Stimulated activated CD4-positive, alpha-beta T cell treated with anti-CD3 and anti-CD28 coated beads, Interleukin-12 subunit alpha, Interleukin-12 subunit beta, amount 100 ng/mL, for 48 hours (primary cell): ENCODE measurements around the gene CBARP.

Experiments
- DNase-seq, 3 donors: peaks; one replicate each; pipeline ENCODE4 v3.0.0-alpha.2; 2020; ENCODE audit warnings: low read depth in 2 of 3, low spot score in 1 of 3

The CBARP gene, protein sequence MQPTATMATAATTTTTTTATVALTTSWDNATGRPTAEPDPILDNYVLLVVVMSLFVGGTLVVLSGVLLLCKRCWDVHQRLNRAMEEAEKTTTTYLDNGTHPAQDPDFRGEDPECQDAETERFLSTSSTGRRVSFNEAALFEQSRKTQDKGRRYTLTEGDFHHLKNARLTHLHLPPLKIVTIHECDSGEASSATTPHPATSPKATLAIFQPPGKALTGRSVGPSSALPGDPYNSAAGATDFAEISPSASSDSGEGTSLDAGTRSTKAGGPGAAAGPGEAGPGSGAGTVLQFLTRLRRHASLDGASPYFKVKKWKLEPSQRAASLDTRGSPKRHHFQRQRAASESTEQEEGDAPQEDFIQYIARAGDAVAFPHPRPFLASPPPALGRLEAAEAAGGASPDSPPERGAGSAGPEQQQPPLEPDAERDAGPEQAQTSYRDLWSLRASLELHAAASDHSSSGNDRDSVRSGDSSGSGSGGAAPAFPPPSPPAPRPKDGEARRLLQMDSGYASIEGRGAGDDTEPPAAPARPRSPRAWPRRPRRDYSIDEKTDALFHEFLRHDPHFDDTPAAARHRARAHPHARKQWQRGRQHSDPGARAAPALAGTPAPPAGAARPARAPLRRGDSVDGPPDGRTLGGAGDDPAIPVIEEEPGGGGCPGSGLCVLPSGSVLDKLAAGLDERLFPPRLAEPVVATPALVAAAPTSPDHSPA

DNA sequence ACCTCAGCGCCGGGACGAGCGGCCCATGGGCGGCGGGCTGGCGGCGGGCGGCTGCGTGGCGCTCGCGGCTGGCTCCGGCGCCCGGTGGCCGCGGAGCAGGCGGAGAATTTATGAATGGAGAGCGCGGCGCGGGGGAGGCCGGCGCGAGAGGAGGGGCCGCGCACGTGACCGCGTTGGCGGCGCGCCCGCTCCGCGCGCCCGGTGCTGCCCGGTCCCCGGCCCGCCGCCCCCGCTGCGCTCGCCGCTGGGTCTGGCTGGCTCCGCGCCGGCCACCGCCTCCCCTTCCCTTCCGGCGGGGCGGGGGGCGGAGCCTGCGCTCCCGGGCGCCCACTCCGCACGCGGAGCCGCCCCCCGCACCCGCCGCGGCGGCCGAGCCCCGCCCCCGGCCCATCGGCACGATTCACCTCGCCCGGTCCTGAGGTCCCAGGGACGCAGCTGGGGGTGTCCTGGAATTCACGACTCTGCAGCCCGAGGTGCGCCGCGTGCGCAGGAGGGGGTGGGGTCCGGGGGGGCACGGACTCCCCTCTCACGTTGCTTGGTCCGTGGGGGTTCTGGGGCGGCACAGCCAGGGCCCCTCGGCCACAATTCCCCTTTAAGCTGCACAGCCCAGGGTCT, at the start of gene CBARP:
Gene CBARP (minus strand): TSS at position 252 of the 615 bp plus-strand sequence. CDS start 1,905 bp downstream, outside the sequence.
- no peak for DNase-seq

DNA sequence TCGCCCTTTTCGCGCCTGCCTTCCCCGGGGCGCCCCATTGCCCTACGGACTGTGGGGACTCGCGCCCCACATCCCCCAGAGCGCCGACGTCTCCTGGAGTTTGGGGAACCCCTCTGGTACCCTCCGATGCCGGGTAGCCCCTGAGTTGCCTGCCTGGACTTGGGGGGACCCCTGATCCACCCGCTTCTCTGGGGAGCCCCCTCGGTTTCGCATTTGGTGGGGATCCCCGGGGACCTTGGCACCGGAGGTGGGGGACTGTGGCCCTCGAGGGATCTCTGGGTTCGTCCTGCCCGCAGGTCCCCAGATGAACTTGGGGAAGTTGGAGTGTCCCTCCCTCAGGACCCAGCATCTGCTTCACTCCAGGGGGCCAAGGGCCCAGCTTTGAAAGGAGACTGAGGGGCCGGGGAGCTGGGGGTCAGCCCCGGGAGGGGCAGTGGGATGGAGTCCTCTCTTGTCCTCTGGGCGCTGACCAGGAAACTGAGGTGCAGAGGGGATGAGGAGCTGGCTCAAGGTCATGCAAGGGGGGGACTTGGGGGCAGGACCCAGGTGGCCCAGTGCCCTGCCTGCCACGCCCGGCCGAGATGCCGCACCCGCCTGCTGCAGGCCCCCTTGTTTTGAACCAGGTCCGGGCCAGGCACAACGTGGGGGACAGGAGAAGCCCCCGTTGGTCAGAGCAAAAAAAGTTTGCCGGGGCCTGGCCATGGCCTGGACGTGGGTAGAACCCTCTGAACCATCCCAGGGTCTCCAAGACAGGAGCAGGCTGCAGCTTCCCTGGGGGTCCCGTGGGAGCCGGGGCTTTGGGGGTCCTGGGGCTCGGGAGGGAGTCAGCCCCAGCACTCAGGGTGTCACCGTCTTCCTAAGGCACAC, 48.9 kb upstream of the CBARP start:
- no peak for DNase-seq

DNA sequence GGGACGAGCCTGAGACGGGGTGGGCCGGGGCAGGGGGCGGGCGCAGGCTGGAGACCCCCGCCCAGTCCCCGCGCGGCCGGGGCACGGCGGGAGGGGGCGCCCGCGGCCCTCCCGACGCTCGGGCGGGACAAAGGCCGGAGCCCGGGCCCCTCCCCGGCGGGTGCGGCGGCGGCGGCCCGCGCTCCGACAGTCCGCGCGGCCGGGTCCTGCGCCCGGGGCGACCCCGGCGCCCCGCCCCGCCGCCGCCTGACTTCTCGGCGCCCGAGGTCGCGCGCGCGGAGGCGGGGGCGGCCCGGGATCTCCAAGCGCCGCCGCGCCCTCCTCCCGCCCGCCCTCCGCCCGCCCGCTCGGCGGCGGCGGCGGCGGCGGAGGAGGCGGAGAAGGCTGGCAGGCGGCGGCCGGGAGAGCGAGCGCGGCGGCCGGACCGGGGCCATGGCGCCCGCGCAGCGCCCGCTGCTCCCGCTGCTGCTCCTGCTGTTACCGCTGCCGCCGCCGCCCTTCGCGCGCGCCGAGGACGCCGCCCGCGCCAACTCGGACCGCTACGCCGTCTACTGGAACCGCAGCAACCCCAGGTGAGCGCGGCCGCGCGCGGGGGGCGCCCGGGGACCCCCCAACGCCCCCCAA, 48.0 kb upstream of the CBARP start, which contains the start of gene EFNA2:
Gene EFNA2 (plus strand): TSS at position 137 of the 624 bp plus-strand sequence. CDS start 296 bp downstream, at position 433.
- no peak for DNase-seq

DNA sequence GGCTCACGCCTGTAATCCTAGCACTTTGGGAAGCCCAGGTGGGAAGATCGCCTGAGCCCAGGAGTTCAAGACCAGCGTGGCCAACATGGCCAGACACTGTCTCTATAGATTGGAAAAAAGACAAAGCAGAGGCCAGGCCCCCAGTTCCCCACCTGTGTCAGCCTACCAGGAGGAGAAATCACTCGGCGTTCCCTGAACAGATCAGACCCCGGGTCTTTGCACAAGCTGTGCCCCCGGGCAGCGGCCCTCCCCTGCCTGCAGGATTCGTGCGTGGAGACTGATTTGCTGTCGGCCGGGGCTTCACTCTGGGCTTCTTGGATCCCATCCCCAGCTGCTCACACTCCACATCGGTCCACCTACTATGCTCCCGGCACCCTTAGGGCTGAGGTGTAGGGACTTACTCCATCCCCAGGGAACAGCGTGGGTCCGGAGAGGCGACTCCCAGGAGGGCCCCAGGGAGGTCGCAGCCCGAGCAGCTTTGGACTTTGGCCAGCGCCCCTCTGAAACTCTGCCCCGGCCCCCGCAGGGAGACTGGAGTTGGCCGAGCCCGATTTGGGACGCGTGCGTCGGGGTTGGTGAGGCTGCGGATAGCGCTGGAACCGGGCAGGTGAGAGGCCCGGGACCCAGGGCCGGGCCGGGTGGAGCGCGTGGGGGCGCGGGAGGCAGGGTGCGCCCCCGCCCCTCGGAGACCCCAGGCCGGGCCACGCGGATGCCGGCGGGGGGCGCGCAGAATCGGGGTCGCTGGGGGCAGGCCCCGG, 47.4 kb upstream of the CBARP start:
- DNase-seq: no peak

DNA sequence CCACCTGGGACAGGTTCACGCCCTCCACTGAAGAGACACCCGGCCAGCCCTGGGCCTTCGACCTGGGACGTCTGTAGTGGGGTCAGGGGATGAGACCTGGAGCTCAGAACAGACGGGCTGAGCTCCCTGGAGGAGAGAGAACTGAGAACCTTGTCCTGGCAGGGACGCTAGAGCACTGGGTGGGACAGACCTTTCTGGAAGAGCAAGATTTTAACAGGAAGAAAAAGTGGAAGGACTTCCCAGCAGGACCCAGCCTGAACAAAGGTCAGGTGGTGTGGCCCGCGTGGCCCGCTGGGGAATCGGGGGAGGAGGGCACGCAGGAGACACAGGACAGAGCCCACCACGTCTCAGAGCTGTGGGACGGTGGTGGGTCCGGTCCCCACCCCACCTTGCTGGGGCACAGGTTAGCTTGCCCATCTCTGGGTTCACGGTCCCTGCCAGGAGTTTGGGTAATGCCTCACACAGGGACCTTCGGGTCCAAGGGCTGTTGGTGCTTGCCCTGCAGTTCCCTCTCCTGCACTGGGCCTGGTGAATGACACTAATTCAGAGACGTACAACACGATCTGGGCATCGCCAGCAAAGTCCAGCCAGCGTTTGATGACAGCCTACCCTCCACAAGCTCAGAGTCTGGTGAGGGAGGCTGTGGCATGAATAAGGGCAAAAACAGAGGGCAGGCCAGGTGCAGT, 46.6 kb upstream of the CBARP start:
- DNase-seq: no peak

DNA sequence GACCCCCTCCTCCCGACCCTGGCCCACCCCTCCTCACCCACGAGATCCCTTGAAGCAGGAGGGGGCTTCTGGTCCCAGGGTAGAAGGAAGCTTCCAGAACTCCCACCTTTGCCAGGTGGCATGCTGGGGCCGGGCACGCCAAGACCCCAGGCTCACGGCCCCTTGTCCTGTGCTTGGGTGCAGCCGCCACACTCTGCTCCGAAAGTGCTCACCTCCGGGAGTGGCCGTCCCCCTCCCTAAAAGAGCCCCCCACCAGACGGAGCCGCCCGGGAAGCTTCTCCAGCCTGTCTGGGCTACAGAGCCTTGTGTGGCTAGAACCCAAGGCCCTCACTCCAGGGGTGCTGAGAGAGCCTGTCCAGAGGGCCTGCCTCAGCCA, 46.1 kb upstream of the CBARP start:
- no peak for DNase-seq

DNA sequence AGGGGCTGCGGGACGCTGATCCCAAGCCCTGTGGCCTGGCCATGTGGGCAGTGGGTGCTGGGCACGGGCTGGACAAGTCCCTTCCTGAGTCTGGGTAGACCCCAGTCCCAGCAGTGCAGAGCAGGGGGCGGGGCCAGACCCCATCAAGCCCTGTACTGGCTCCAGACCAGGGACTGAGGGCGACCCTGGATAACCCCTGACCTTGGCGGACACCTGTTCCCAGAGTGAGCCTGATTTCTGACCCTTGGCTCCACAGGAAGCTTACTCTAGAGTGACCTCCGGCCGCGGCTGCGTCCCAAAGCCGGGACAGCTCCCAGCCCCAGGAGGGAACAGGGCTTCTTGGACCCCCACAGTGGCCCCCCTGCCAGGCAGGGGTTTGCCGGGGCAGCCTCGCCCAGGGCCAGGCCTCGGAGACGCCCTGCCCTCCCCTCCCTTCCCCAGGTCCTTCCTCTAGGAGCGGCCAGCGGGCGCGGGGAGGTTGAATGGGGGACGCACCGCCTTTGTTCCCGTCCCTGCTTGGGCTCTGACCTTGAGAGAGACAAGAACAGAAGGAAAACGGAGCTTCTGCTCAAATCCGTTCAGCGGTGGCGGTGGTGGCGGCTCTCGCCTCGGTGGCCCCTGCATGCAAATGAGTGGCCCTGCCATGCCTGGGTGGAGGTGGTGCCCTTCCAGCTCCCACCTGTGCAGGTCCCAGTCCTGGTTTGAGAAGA, 45.6 kb upstream of the CBARP start:
- DNase-seq: no peak

DNA sequence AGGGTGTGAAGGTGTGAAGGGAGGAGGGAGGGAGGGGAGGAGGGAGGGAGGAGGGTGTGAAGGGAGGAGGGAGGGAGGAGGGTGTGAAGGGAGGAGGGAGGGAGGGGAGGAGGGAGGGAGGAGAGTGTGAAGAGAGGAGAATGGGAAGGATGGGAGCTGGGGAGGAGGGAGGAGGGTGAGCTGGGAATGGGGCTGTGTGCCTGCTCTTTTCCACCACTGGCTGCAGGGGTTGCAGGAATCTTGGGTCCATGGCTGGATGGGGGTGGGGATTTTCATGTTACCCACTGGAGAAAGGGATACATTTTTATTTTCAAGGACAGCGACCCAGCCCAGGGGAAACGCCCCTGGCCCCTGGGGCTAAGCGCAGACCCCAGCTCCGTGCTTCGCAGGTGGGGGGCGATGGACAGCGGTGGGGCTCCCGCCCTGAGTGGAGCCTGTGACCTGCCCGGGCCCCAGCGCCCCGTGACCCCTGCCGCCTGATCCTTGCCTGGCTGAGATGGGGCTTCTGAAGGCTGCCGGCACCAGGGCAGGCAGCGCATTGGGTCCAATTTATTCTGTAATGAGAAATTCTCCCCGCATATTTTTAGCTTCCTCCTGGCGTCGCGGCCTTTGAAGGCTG, 44.9 kb upstream of the CBARP start:
- no peak for DNase-seq

DNA sequence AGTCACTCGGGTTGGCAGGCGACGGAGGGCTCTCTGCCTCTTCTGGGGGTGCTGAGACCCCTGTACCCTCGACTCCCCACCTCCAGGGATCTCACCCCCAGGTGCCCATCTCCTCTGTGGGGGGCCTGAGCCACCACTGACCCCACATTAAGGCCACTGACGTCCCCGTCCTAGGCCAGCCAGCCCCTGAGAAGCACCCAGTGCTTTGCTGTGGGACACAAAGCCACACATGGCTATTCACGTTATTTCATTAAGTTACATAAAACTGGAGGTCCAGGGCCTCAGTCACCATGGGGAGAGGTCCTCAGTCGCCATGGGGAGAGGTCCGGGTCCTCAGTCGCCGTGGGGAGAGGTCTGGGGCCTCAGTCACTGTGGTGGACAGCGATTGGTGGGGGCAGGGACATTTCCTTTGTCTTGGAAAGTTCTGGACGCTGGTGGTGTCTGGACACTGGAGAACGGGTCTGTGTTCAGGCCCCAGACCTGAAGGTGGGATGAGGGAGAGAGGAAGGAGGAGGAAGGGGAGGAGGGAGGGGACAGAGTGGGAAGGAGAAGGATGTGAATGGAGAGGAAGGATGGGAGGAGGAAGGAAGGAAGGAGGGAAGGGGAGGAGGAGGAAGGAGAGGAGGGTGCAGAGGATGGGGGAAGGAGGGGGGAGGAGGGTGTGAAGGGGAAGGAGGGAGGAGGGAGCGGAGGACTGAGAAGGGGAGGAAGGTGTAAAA, 43.9 kb upstream of the CBARP start:
- DNase-seq: no peak

DNA sequence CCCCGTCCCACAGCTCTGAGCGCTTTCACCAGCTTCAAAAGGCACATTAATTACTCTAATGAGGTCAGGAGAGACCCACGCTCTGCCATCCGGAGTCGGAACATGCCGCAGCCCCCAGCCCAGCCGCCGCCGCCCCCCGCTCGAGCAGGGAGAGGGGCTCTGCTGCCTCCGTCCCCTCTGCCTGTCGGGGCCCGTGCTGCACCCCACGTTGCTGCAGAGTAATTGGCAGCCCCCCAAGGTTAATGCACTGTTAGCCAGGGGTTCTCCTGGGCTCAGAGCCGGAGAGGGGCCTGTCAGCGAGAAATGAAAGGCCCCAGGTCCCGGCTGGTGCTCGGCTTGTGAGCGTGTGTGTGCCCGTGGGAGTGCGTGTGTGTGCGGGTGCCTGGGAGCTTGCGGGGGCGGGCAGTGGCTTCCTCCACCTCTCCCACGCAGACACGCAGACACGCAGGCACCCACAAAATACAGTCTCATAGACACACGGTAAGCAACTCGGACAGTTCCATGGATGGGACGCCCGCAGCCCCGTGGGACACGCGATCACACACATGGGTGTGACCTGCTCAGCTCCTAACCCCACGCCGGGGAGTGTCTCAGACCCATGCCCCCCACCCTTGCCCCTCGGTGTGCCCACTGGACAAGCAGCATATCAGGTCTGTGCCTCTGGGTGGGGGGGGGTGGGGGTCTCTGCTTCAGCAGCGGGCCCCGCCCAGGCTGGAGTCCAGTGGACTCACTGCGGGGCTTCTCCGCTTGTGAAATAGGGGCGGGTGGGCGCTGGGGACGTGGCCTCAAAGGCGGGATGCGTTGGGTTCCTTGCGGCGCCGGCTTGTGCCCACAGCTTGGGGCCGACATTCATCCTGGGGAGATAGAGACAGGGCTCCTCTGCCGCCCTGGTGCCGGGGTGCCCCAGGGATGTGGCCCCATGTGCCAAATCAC, 43.1 kb upstream of the CBARP start:
- no peak for DNase-seq

DNA sequence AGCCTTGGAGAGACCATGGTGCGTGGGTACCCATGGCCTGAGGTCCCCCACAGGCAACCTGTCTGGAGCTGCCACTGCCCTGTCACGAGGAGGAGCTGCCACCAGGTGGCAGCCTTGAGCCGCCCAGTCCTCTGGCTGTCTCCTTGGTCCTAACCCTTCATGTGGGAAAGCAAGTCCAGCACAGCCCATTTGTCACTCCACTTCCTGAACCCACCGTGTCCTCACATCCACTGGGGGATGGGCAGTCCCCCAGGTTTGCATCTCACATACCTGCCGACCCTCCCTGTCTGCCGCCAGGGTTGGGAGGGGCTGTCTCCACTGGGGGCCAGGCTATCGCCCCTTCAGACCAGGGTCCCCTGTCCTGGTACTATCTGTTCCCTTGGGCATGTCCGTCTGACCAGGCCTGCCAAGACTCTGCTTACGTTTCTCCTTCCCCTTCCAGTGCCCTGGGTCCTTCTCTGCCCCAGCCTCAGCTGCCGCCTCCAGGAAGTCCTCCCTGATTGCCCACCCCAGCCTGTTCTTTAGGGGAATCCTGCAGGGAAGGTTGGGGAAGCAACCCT, 42.1 kb upstream of the CBARP start:
- peak; percentile 67 to 80 (median 72) for DNase-seq

DNA sequence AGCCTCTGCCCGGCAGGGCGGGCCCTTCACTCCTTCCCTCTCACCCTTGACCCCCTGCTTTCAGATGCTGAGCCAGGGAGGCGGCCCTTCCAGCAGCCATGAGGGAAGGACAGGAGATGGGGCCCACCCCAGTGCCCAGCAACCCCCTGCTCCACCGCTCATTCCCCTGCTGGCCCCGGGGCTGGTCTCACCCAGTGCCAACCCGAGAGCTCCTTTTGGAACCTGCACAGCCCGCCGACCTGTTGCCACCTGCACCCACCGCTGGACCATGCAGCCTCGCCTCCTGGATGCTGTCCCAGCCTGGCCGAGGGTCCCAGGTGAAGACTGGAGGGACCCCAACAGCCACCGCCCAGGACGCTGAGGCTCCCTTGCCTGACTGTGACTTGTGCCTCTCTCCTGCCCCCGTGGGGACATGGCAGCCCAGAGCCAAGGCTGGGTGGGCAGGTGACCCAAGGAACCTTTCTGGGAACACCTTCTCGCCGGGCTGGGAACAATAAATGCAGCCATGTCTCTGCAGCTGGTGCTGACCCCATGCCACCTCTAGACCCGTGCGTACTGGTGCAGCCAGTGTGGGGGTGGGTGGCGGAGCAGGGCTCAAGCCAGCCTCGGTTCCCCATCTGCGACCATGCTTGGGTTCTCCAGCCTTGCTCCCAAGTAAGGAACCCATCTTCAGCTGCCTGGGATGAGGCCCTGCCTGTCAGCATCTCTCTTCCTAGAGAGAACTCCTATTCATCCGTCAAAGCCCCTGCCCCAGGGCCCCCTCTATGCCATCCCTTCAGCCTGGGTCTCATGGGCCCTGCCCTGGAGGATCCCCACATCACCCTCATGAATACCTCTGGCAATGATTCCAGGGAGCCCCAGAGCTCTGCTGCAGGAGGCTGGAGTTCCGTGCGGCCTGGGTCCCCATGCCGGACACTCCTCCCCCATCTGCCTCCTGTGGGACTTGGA, 41.2 kb upstream of the CBARP start:
- no peak for DNase-seq

DNA sequence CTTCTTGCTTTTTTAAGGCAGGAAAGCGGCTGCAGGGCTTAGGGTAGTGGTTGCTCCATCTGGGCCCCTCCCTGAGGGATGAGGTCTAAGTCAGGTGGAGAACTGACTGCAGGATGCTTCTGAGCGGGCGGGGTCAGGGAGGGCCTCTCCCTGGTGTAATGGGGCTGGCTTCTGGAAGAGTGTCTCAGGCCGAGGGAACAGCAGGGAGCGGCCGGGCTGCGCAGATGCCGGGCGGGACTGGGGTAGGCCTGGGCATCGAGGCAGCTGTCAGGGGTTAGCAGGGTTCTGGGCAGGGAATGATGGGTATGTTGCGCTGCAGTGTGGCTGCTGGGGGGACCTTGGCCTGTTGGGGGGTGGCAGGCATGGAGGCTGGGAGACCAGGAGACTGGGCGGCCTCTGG, 40.3 kb upstream of the CBARP start:
- DNase-seq: no peak

DNA sequence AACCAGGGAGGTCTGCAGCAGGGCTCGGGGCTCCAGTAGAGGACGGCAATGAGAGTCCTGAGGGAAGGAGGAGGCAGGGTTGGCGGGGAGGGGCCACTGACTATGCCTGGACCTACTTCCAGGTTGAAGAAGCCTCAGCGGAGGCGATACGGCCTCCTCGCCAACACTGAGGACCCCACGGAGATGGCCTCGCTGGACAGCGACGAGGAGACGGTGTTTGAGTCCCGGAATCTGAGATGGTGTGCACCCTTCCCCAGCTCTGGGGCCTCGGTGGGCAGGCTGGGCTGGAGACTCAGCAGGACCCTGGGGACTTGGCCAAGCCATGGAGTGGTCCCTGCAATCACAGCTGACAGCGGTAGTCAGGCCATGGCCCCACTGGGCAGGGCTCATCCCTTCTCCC, 39.3 kb upstream of the CBARP start:
- no peak for DNase-seq

DNA sequence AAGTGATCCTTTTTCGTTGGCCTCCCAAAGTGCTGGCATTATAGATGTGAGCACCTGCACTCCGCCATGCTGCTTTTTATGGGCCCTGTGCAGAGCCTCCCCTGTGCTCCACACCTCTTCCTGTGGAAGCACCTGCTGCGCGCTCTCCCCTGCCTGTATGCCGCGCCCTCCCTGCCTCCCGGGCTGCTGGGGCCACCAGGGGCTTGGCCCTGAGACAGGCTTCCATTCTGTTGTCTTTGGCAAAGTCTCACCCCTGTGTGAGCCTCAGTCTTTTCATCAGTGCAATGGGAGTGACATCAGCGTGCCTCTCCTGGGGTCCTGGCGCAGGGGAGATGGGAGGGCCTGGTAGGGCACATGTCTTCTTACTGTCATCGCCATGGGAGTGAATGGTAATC, 38.8 kb upstream of the CBARP start:
- no peak for DNase-seq
